GM21737 (cell line): ENCODE data around the gene PAIP2.
A peak's percentile ranks its signal among the peaks of the same experiment; 100 is the strongest.

Experiments
- ATAC-seq: cut with Tn5 transposase; IDR thresholded peaks from one replicate; pipeline ENCODE4 v1.9.1; 2021; ENCODE audit warnings: mild to moderate bottlenecking, moderate library complexity; ENCODE audit not compliant: unreplicated experiment

The PAIP2 gene

DNA sequence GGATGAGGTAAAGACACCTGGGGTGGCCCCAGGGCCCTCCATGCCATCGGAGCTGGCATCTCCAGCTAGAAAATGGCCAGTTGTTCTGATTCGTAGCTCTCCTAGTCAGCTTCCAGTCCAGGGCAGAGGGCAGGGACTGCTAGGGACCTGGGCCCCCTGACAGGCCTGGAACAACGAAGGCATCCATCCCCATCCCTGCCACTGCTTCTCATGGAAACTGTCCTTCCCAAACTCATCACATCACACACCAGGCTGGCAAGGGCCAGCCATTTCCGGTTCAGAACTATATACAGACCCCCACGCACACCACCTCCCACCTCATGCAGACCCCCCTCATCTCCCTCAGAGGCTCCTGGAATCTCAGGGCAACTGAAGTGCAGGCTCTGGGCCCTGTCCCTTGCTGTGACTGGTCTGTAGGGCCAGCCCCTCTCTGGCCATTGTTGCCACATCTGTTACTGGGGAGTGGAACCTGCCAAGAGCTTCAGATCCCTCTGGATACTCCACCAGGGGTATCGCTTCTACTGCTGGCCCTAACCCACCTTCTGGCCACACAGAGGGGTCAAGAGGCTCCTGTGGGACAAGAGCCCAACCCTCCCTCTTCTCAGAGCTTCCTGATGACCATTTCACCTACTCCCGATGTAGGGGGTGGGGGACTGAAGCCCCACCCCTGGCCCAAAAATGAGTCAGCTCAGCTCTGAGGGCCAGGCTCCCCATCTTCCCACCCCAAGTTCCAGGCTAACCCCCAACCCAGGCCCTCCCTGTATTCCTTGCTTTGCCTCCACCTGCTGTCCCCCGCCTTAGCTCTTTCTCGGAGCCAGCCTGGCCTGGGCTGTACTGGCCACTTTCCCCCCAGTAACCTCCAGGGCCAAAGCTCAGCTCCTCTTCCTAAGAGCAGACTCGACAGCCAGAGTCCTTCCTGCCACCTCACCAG lies 49.2 kb downstream of the PAIP2 start:
- ATAC-seq, result no peak

DNA sequence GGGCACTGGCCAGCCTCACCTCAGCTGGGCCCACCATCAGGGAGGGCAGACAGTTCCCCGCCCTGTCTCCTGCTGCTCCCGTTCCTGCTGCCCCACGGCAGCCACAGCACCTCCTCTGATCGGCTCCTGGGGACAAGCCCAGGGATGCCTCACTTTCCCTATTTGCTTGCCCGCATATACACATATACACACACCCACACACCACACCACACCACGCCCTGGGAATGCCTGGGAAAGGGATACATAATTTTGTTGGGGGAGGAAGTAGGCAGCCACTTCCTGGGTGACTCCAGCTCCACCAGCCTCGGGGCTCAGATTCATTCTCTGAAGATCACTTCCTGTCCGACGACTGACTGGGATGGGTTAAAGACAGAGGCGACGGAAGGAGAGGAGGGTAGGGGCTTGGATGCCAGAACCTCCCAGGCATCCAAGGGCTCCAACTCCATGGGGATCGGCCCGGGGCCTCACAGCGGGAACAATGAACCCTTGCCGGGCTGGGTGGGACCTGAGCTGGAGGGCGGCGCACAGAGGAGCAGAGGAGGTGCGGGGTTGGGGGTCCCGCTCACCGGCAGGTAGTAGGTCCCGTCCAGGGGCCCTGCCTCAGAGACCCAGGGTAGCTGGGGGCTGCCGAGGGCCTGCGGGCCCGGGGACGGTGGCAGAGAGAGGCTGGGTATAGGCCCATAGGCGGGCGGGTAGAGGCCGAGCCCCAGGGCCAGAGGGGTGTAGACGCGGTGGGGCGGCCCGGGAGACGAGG lies 50.1 kb downstream of the PAIP2 start:
- peak; percentile 0 for ATAC-seq

DNA sequence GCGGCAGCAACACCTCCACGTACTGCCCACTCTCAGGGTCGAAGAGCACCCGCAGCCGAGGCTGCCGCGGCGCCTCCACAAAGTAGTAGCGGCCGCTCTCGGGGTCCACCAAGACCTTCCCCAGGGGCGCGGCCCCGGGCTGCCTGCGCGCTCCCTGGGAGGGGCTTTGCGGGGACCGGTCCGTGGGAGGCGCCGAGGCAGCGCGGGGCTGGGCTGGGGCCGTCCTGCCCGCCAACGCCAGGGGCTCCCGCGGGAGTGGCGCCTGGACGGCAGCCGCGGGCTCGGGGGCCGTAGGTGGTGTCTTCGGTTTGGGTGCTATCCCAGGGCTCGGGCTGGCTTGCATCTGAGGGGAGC lies 50.6 kb downstream of the PAIP2 start:
- ATAC-seq, result no peak

DNA sequence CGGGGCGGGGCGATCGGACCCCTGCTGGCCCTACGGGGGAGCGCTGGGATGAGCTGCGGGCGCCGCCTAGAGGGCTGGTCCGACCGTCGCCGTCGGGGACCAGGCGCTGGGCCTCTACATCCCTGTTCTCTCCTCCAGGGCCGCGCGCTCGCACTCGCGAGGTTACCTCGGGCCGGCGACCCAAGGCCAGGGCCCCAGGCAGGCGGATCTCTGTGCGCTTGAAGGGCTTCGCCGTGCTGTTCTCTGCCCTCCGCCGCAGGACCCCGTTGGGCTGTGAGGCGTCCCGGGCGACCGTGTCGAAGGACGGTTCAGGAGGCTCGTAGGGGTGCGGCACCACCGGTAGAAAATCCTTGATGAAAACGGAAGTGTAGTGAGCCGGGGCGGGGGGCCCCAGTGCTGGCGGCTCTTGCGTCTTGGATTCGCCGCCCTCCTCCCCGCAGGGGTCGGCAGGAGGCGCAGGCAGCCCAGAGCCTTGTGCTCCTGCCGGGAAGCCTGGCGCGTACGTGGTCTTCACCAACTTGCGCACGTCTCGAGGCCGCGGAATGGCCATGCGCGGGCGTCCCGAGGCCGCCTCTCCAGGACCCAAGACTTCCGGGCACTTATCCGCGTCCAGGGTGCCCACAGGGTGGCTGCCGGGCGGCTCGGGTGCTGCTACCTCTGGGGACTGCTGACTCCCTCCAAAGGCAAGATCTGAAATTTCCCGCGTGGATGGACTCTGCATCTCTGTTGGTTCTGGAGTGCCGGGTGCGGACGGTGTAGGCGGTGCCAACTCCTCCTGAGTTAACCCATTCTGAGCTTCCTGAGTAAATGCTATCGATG lies 51.2 kb downstream of the PAIP2 start:
- peak; percentile 42 for ATAC-seq

DNA sequence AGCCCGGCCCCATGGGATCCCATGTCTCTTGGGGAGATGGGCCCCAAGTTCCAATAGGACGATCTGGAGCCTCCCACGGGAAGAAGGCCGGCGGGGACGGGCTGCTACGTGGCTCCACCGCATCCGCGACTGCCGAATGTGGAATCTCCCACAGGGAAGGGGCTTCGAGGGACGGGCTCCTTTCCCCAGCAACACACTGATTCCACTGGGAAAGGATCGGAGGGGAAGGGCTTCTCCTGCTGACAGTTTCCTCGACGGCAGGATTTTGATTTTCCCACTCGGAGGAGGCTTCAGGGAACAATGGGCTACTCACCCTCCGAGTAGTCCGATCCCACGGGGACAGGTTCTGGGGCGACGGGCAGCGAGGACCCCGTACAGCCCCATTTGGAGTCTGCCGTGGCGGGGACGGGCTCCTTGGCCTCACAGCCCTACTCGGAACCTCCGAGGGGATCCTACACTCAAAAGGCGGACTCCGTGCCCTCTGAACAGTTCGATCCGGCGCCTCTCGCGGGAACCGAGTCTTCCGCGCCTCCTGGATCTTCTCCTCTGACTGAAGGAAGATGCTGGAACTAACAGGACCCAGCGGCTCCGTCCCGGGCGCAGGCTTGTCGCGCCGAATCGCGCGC lies 52.0 kb downstream of the PAIP2 start:
- ATAC-seq, result no peak

DNA sequence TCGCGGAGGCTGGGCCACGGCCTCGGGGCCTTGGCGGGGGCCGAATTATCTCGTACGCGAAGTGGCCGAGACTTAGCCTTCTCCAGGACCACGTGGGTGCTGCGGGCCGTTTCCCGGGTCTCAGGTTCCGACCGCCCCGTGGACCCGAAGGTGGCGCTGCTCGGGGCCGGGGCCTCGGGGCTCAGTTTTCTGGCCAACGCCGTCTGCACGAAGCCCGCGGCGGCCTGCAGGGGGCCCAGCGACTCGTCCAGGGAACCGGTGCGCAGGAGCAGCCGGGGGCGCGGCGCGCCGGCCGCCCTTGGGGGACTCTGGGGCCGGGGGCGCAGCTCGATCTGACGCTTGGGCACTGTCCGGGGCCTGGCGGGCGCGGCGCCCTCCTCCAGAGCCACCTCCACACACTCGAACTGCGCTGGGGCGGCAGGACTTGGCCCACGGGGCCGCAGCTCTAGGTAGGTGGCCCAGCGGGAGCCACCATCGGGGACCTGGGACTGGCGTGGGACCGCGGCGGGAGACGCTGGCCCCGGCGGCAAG lies 52.5 kb downstream of the PAIP2 start:
- ATAC-seq, result no peak

DNA sequence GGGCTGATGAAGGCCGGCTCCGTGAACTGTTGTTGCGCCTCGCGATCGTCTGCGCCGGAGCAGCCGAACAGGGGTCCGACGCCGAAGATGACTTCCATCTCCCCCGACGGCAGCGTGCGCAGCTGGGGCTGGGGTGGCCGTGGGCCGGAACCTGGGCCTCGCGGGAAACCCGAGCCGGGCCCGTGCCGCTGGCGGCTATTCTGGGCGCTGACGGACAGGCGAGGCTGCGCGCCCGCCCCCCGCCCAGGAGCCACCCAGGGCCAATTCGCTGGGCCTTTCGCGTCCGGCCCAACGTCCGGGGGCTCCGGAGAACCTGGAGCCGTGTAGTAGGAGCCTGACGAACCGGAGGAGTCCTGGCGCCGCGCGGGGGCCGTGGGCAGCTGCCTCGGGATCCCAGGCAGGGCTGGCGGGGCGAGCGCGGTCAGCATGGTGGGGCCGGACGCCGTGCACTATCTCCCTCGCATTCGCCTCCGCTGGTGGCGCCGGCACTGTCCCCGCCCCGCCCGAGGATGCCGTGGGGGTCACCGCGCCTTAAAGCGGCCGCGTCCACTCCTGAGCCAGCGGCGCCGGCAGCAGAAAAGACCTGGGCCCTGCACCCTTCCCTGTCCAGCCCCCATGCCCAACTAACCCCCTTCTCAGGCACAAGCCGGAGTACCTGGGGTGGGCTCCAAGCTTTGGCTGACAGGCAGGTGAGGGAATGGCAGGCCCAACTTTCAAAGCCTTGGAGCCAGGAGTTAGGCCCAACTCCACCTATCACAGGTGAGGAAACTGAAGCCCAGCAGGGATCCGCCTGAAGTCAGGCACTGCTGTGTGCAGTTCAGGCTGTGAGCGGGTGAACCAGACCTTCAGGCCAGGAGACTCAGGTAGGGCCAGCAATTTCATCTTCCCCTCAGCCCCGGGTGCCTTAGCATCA lies 53.3 kb downstream of the PAIP2 start, which contains the start of gene PROB1:
Gene PROB1, minus strand, starts transcription at position 451 of the 913 bp plus-strand sequence. Its CDS starts 23 bp downstream, at position 428.
- no peak for ATAC-seq

DNA sequence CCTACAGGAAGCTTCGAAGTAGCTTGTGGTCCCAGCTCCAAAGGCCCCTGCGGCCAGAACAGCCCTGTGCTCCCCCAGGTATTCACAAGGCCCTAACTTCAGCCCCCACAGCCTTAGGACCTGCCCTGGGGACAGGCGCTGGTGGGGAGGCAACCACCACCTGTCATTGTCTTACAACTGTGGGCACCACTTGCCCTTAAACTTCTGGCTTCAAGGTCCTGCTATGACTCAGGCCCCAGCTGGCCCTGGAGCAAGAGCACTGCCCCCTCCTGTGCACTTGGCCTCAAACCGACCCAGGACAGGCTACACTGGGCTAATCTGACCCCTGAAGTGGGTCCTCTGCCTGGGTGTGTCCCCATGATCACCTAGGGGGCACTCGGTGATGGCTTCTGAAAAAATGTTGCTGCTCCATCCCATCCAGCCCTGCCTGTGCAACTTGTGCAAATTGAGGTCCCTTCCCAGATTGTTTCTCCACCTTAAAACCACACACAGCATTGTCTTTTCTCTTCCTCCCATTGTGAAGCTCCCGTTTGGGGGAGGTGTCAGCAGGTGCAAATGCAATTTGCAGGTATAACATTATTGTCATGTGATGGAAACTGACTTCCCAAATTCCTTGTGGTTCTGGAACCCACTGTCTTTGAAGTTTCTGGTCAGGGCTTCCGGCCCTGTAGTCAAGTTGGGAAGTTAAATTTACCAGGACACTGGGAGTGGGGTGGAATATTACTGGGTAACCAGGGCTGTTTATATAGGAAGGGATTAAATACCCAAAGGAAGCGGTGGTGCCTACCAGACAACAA lies 54.4 kb downstream of the PAIP2 start:
- ATAC-seq, result no peak

DNA sequence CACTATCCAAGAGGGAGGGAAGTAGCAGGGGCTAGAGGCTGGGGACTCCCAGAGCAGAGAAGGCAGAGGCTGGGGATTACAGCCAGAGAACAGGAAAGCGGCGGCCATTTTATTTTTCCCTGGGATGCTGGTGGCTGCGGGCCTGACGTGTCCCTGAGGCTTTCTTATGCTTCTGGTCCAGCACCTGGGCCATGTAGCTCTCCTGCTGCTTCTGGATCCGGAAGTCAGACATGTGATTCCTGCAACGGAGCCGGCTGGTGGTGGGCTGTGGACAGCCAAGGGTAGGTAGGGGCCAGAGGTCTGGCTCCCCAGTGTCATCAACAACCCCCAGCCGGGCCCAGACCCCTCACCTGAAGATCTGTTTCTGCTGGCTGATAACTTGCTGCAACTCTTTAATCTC lies 55.0 kb downstream of the PAIP2 start:
- ATAC-seq, result no peak

DNA sequence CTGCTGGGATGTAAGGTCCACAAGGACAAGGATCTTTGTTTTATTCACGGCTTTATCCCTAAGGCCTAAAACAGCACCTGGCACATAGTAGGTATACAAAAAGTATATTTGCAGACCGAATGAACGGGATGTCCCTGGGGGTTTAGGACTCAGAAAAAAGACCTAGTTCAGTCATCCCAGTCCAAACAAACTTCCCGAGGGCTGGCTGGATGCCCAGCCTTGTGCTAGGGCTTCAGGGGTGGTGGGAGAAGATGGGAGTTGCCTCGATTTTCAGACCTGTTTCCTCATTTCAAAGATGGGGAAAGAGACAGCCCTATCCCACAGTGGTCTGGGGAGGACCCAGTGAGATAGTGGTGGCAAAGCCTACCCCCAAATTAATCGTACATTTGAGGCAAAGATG lies 56.3 kb downstream of the PAIP2 start:
- ATAC-seq, result no peak

DNA sequence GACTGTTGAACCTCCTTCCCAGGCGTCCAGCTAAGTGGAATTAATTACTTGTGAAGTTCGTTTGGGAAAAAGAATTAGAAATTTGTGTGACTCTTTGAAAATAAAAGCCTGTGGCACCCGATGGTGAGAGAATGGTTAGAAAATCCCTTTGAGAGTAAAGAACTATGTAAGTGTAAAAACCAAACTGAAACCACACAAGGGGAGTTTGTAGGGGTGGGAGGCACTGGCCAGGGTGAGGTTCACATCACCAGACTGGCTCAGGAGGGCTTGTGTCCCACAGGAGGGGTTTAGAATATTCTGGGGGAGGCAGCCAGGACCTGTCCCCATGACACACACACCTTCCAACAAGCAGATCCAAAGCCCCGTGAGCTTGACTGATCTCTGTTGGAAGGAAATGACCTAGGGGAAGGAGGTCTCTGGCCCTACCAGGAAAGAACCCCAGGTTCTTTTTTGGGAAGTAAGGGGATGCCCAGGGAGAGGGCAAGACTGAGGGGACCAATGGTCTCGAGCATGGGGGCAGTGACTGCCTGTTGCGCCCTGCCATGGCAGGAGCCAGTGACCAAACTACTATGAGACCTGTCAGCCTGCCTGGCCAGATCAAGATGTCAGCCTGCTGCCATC lies 58.0 kb downstream of the PAIP2 start:
- ATAC-seq, result peak; percentile 21

DNA sequence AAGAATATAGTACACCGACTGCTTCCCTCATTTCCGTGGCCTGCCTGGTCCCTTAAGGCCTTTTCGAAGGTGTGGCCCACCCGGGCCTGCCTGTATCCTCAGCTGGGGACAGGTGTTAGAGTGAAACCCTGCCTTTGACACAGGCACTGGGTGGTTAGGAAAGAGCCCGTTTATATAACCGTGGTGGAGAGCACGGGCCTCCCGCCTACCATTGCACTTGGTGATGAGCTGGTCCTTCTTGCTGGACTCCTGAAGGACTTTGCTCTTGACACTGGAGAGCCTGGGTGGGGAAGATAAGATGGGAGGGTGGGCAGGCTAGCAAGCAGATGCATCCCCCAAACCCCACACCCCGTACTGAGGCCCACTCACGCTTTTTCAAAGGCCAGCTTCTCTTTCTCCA lies 59.9 kb downstream of the PAIP2 start:
- no peak for ATAC-seq

DNA sequence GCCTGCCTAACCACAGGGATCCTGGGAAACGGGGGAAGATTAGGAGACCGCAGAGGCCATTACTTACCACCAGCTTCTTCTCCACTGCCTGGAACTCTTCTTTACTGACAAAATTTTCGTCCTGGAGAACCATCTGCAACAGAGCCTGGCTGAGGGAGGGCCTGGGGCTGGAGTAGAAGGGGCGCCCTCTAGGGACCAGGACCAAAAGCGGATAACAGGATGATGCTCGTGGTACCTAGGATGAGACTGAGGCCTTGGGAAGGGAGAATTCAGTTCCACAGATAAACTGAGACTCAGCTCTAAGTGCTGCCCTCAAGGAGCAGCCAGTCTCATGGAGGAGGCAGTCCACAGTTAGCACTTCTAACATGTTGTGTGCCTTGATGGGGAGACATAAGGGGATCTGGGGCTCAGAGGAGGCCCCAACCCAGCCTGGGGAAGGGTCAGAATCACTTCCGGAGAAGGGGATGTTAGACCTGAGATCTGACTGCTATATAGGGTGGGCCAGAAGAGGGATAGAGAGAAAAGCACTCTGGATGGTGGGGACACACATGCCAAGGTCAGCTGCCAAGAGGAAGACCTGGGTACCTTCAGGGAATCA lies 61.0 kb downstream of the PAIP2 start:
- ATAC-seq, result no peak

DNA sequence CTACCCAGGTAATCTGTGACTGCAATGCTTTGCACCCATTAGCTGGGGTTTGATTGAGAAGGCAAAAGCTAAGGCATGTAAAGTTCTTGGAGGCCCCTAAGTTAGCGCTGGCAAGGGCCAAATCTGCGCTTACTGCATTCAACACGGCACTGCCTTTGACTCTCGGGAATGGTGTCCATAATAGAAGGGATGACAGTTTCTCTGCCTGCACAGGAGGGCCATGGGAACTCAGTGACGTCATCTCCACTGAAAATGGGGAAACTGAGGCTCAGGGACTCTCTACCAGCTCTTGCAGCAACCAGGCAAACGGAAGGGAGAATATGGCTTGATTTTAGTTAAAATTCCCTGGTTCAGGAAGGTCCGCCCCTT lies 61.7 kb downstream of the PAIP2 start:
- ATAC-seq, result no peak

DNA sequence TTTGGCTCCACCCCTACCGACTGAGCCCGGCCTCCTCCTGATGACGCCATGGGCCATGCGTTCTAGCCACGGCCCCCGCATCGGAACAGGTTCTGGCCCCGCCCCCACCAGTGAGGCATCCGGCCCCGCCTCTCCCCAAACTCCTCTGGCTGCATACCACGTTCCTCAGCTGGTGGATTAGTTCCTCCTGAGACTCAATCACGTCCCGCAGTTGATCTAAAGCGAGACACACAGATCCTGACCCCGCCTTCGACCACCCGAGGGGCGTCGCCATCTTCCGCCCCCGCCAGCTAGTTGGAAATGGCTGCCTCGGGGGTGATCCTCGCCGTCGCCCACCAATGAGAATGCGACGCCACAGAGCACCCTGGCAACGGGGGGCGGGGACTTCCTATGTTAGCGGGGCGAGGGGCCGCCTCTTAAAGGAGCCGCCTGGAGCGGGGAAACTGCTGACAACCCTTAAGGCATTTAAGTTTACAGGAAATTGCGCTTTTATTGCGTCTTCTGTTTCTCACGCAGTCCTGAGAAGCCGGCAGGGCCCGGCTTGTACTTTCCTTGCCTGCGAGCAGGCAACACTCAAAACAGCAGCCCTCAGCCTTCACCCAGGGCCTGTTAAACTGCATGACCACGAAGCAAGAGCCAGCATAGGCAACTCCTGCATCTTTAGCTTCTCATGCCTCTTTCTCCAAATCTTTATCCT lies 62.3 kb downstream of the PAIP2 start, which contains the start of gene SPATA24:
Gene SPATA24, minus strand, starts transcription at position 303 of the 697 bp plus-strand sequence. Its CDS starts 29 bp downstream, at position 274.
- peak; percentile 74 for ATAC-seq

DNA sequence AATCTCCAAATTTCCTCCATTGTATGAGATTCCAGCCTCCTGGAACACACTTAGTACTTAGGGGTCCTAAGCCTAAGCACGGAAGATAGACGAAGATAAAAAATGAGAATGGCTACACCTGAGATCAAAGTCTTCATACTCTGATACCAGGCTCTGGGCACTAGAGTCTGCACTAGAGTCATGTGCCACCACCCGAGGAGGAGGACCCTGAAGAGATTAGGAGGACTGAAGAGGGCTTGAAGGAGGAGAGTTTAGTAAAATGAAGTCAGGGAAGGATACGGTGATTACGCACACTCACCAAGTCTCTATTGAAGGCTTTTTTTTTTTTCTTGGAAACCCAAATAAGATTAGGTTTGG lies 62.8 kb downstream of the PAIP2 start:
- no peak for ATAC-seq

DNA sequence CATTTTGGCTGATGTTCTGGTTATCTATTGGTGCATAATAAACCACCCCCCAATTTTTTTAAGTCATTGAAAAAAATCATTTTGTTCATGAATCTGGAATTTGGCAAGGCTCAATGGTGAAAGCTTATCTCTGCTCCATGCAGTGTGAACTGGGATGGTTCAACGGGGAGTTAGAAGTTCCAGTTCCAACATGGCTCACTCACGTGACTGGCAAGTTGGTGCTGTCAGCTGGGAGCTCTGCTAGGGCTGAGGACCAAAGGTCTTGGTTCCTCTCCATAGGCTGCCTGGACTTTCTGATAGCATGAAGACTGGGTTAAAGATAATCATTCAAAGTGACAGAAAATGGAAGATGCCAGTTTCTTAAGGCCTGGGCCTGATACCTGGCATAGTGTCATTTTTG lies 65.3 kb downstream of the PAIP2 start:
- ATAC-seq, result no peak
